Cardiac septum (tissue), 1 donor: Measurements from ENCODE around the gene GLS. TPM values are rescaled to one million over a fixed set of nuclear protein-coding genes. Genes with fewer than 3 reads are reported as not detected.
A peak's percentile ranks its signal among the peaks of the same experiment; 100 is the strongest.

Experiments used
- DNase-seq: peaks from one replicate; pipeline ENCODE4 v3.0.0-alpha.2; 2020; ENCODE audit warnings: low spot score
- intact Hi-C: fragments of 100-400 bp; cut with DNase I; formaldehyde crosslinking; loops from one replicate; pipeline ENCODE4 v1.14.0; 2022
- total RNA-seq: library from RNA; stranded (reverse); fragmentation: NEBNext Ultra II Directional; extraction: Animal tissue kit (Norgen Biotek cat#: 25700); gene quantifications from one replicate; pipeline ENCODE4 v1.2.1, GENCODE V29; 2021
- donor health status: DM: no; HTN: no; CAD: no.

The GLS gene
- total RNA-seq, 1 donor from 2014 or later = 80.2 TPM

GRCh38 chr2:190999058-190999457 is 118.4 kb downstream of the GLS start:
- intact Hi-C loops = no loop called here
- DNase-seq = no peak

- no peak for DNase-seq
- intact Hi-C loops = no loop called here
These were observed 119.5 kb downstream of the GLS start for GRCh38 chr2:190999949-191000665.

- intact Hi-C loops = no loop called here
- no peak for DNase-seq
These were observed 120.4 kb downstream of the GLS start for GRCh38 chr2:191001032-191001431.

GRCh38 chr2:191001624-191002023 is 121.0 kb downstream of the GLS start:
- DNase-seq = no peak
- intact Hi-C loops = no loop called here

- intact Hi-C loops = no loop called here
- no peak for DNase-seq
These were observed 123.0 kb downstream of the GLS start for GRCh38 chr2:191003405-191004309.

GRCh38 chr2:191006297-191006696 is 125.7 kb downstream of the GLS start:
- intact Hi-C loops = no loop called here
- no peak for DNase-seq

- no peak for DNase-seq
- intact Hi-C loops = no loop called here
These were observed 126.6 kb downstream of the GLS start for GRCh38 chr2:191006997-191007783.

- no peak for DNase-seq
- intact Hi-C loops = no loop called here
These were observed 127.7 kb downstream of the GLS start for GRCh38 chr2:191008286-191008685.

GRCh38 chr2:191009541-191010374 is 129.1 kb downstream of the GLS start:
- intact Hi-C loops = loop anchor here (10.0 kb wide), 1 partner anchor 355 kb away; no protein-coding TSS in a partner anchor
- no peak for DNase-seq

GRCh38 chr2:191010887-191011885 is 130.6 kb downstream of the GLS start:
- intact Hi-C loops = loop anchor here (10.0 kb wide), 1 partner anchor 356 kb away; no protein-coding TSS in a partner anchor
- no peak for DNase-seq

- no peak for DNase-seq
- intact Hi-C loops = loop anchor here (10.0 kb wide), 1 partner anchor 358 kb away; no protein-coding TSS in a partner anchor
These were observed 131.7 kb downstream of the GLS start for GRCh38 chr2:191012346-191012745.

GRCh38 chr2:191012845-191013681 is 132.4 kb downstream of the GLS start:
- intact Hi-C loops = loop anchor here (10.0 kb wide), 1 partner anchor 358 kb away; no protein-coding TSS in a partner anchor
- no peak for DNase-seq

GRCh38 chr2:191013682-191013931 is 133.0 kb downstream of the GLS start:
- intact Hi-C loops = loop anchor here (10.0 kb wide), 1 partner anchor 359 kb away; no protein-coding TSS in a partner anchor
- DNase-seq = no peak

GRCh38 chr2:191013932-191014652 is 133.5 kb downstream of the GLS start, which contains the start of gene STAT1:
TSS of gene STAT1 (minus strand) at chr2:191014171. CDS start at chr2:191010003, 4,168 bp downstream.
- DNase-seq = peak; percentile 97
- intact Hi-C loops = loop anchor here (2.0 to 10.0 kb wide), 2 partner anchors 131 to 359 kb away; no protein-coding TSS in a partner anchor

GRCh38 chr2:191014653-191015020 is 134.0 kb downstream of the GLS start:
- DNase-seq = no peak

More at GRCh38 chr2:191014653-191015020, 134.0 kb downstream of the GLS start:
- intact Hi-C loops = loop anchor here (2.0 to 10.0 kb wide), 2 partner anchors 132 to 360 kb away; no protein-coding TSS in a partner anchor
